Heart left ventricle (tissue), 16 donors: ENCODE data around the gene RNF34. TPM values are rescaled to one million over a fixed set of nuclear protein-coding genes. Genes with fewer than 3 reads are reported as not detected.

Source experiments
- ATAC-seq, 4 donors: fragments of 200-7000 bp; cut with Tn5 transposase; one replicate each; pipeline ENCODE4 v1.9.1; 2020 to 2022; ENCODE audit warnings: moderate library complexity in 4 of 4, mild to moderate bottlenecking in 3 of 4, moderate number of reproducible peaks in 1 of 4
- DNase-seq, 5 donors: peaks; one replicate each; pipeline ENCODE4 v3.0.0-alpha.2; 2020
- H3K27ac ChIP-seq, 12 donors: fragments of 200-600 bp; sonication (generic) in 4 of 12; one replicate each; pipeline versions ENCODE4 v1.5.0 to v1.8.0; 2016 to 2022; ENCODE audit warnings: mild to moderate bottlenecking in 2 of 12
- H3K27me3 ChIP-seq, 9 donors: fragments of 200-600 bp; sonication (generic) in 2 of 9; one replicate each; pipeline versions ENCODE4 v1.5.1 to v1.8.0; 2016 to 2022; ENCODE audit warnings: mild to moderate bottlenecking in 3 of 9
- H3K36me3 ChIP-seq, 9 donors: fragments of 200-600 bp; sonication (generic) in 2 of 9; one replicate each; pipeline versions ENCODE4 v1.5.0 to v1.8.0; 2018 to 2022; ENCODE audit warnings: mild to moderate bottlenecking in 2 of 9
- H3K4me1 ChIP-seq, 12 donors: fragments of 200-600 bp; sonication (generic) in 4 of 12; one replicate each; pipeline versions ENCODE4 v1.5.0 to v1.8.0; 2016 to 2022; ENCODE audit warnings: mild to moderate bottlenecking in 3 of 12
- H3K4me3 ChIP-seq, 12 donors: fragments of 200-600 bp; sonication (generic) in 4 of 12; one replicate each; pipeline versions ENCODE4 v1.5.0 to v1.8.0; 2017 to 2022; ENCODE audit warnings: mild to moderate bottlenecking in 9 of 12, moderate library complexity in 4 of 12
- H3K9me3 ChIP-seq, 12 donors: fragments of 200-600 bp; sonication (generic) in 4 of 12; one replicate each; pipeline versions ENCODE4 v1.5.0 to v1.8.0; 2016 to 2022; ENCODE audit warnings: mild to moderate bottlenecking in 1 of 12
- POLR2A ChIP-seq, 2 donors: fragments of 450-650 bp; IDR thresholded peaks; one replicate each; pipeline ENCODE4 v1.6.1; 2017; ENCODE audit warnings: antibody characterized with exemption in 2 of 2, mild to moderate bottlenecking in 2 of 2, moderate library complexity in 2 of 2
- WGBS, 4 donors: extraction: QIAGEN DNeasy Blood & Tissue Kit in 2 of 4; methylation state at CpG; one replicate each; pipeline versions ENCODE4 v1.1.5 to v1.1.7; 2013 to 2018; 5-methylcytosine and 5-hydroxymethylcytosine counted together
- intact Hi-C, 10 donors: fragments of 100-400 bp; cut with DNase I; formaldehyde crosslinking; loops; one replicate each; pipeline versions ENCODE4 v1.11.1 to v1.14.2; 2022
- long read RNA-seq, 3 donors: library from polyadenylated mRNA; unstranded; transcript quantifications; one replicate each; pipeline ENCODE4 v2.0.0, GENCODE V29; 2020 to 2021
- polyA plus RNA-seq, 2 donors: library from polyadenylated mRNA; stranded (reverse); fragments of 200-250 nt; gene quantifications; one replicate each; pipeline ENCODE4 v1.2.3, GENCODE V29; 2013
- total RNA-seq, 9 donors: library from RNA; depleted of rRNA in 2 of 9; stranded (reverse); fragments of >200 nt in 2 of 9; fragmentation: NEBNext Ultra II Directional in 3 of 9; extraction: Animal tissue kit (Norgen Biotek cat#: 25700) in 3 of 9; gene quantifications; one replicate each; pipeline versions ENCODE4 v1.1.0 to v1.2.4, GENCODE V29; 2016 to 2023
- TF ChIP-seq, protein P1 (sequence below), 12 donors: fragments of 200-600 bp; sonication (generic) in 4 of 12; IDR thresholded peaks; one replicate each; pipeline versions ENCODE4 v1.5.0 to v1.8.0; 2018 to 2022; ENCODE audit warnings: antibody characterized with exemption in 12 of 12, mild to moderate bottlenecking in 5 of 12
- donor health status: ischemic (EF 13 %, LVEDD 7.1; RV severe dilation, severe dysfunction).
- donor health status: healthy with polysubstance abuse.
- donor health status: DM: no; HTN: yes; CAD: no.
- donor health status: DM: no; HTN: no; CAD: no.
- donor health status: ischemic (EF 25% LVEDD 6.9; RV normal size, moderate dysfunction).
- donor health status: ischemic (EF 25% LVEDD 5.7; RV mildly dilated, moderate dysfunction).
- donor health status: healthy.
- donor health status: DM: yes; HTN: yes; CAD: no.
- donor health status: ischemic (EF 35%, LVEDD 5.7; RV mildly dilated, moderate dysfunction).
- donor health status: nonischemic (EF 11% LVEDD 7.7; RV severe dilation, severe dysfunction).
- donor health status: DM: yes; HTN: yes; CAD: no.
- donor health status: PGD.
- donor health status: ischemic (EF 29% LVEDD 5.4; RV normal size, mild dysfunction).
- donor health status: nonischemic (EF 23%, LVEDD 6.1; RV moderate dilation, normal function).

Gene RNF34
- 10 to 100 TPM; 20.2 to 31.5 (median 25.7) TPM for total RNA-seq
- polyA plus RNA-seq = 10 to 100 TPM; 19.3 to 27.6 TPM
- long read RNA-seq, donor 1, transcript RNF34-201 (6 exons, 2,066 nt) = major isoform, 14 of 21 reads
- long read RNA-seq, donor 1, partial matches to known transcripts = 2 of 21 reads
- long read RNA-seq, donor 1, other reads (novel, unspliced or antisense) = 4 of 21 reads
- long read RNA-seq, donor 2, transcript RNF34-201 (6 exons, 2,066 nt) = major isoform, 59 of 80 reads
- long read RNA-seq, donor 2, partial matches to known transcripts = 8 of 80 reads
- long read RNA-seq, donor 2, other reads (novel, unspliced or antisense) = 9 of 80 reads
- long read RNA-seq, donor 3, transcript RNF34-201 (6 exons, 2,066 nt) = major isoform, 16 of 26 reads
- long read RNA-seq, donor 3, partial matches to known transcripts = 2 of 26 reads
- long read RNA-seq, donor 3, other reads (novel, unspliced or antisense) = 6 of 26 reads

DNA sequence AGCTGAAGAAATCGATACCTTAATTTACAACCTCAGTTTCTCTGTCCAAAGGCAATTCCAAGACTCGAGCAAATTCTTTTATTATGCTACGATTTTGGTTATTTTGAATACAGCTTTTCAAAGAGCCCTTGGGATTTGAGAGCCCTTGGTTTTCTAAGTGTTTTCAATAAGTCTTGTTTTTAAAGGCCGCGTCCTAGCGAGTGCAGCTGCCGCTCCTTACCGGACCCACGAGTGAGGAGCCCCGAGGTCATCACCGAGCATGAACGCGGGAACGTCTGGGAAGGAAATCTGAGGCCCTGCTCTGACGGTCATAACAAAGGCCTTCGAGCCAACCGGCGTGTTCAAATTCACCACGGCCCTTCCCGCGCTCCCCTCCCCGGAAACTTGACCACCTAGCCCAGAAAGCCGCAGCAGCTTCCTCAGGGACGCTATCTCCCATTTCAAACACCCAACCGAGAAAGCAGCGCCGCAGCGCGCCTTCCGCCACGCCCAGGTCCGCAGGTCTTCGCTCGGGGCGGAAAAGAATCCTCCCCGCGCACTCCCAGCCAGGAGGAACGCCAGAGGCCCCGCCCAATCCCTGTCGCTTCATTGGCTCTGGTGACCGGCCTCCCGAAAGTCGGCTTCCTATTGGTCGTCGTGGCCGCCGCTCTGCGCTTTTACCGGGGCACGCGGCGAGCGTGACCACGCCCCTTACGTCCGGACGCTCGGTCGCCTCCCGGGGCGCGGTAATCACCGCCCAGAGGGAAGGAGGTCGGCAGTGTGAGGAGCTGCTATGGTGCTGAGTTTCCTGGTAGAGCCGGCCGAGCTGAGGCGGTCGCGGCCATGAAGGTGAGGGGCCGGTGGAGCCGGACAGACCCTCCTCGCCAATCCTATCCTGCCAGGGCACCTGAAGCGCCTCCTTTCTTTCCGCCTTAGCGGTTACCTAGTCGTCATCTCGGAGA lies at the start of gene RNF34:
RNF34 (plus strand) TSS at position 728 of the 941 bp plus-strand sequence; CDS start at position 823, 95 bp downstream.
- peak; percentile 99 to 100 (median 99) for DNase-seq
- 1% methylated on average over 46 to 77 of the region's 77 CpGs for WGBS, 4 donors
- peak within 1 kb of the TSS; percentile 70 to 95 (median 92) for H3K27ac ChIP-seq
- H3K4me3 ChIP-seq = peak within 1 kb of the TSS; percentile 77 to 100 (median 94)
- H3K4me1 ChIP-seq = peaks cover 0 to 36% (median 22%) of the 10 kb centered on the region in 12 donors
- ATAC-seq = peak; percentile 99 to 100 (median 99)
- H3K36me3 ChIP-seq = peaks cover 0 to 16% (median 7%) of the 10 kb centered on the region in 9 donors
- TF ChIP-seq POLR2A (IDR thresholded peaks at IDR 0.05) = peak; percentile 89 to 97
- TF ChIP-seq, protein P1, sequence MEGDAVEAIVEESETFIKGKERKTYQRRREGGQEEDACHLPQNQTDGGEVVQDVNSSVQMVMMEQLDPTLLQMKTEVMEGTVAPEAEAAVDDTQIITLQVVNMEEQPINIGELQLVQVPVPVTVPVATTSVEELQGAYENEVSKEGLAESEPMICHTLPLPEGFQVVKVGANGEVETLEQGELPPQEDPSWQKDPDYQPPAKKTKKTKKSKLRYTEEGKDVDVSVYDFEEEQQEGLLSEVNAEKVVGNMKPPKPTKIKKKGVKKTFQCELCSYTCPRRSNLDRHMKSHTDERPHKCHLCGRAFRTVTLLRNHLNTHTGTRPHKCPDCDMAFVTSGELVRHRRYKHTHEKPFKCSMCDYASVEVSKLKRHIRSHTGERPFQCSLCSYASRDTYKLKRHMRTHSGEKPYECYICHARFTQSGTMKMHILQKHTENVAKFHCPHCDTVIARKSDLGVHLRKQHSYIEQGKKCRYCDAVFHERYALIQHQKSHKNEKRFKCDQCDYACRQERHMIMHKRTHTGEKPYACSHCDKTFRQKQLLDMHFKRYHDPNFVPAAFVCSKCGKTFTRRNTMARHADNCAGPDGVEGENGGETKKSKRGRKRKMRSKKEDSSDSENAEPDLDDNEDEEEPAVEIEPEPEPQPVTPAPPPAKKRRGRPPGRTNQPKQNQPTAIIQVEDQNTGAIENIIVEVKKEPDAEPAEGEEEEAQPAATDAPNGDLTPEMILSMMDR (IDR thresholded peaks at IDR 0.05) = peak in 3 of 12 donors; percentile 17 to 33 (median 23)
- intact Hi-C loops = loop anchor here in 8 of 10 donors (1.0 to 5.0 kb wide), 4 partner anchors 47 to 52 kb away; partner anchors contain the start of gene ANAPC5 (in 7 of the 8)
- H3K9me3 ChIP-seq = no peaks in the 10 kb centered on the region
- H3K27me3 ChIP-seq = no peaks in the 10 kb centered on the region

GRCh38 chr12:121351820-121352681 lies 47.9 kb upstream of the RNF34 start, which contains the start of gene ANAPC5:
ANAPC5 (minus strand) TSS chr12:121352411; CDS start chr12:121352340, 71 bp downstream.
- Histone ChIP-seq H3K36me3 (peaks cover 0 to 12% (median 7%) of the 10 kb centered on the region in 9 donors), H3K4me1 (peaks cover 0 to 28% (median 16%) of the 10 kb centered on the region in 12 donors), H3K9me3 (no peaks in the 10 kb centered on the region), H3K4me3 (peak within 1 kb of the TSS; percentile 52 to 100 (median 92)), H3K27me3 (no peaks in the 10 kb centered on the region), H3K27ac (peak within 1 kb of the TSS; percentile 6 to 89 (median 82))
- TF ChIP-seq, protein P1 (IDR thresholded peaks at IDR 0.05) = peak in 1 of 12 donors; percentile 27
- TF ChIP-seq POLR2A (IDR thresholded peaks at IDR 0.05) = peak in 1 of 2 donors; percentile 87
- 0 to 1% (median 0%) methylated on average over 28 to 49 of the region's 49 CpGs for WGBS, 4 donors
- peak; percentile 100 for ATAC-seq
- peak; percentile 94 to 97 (median 96) for DNase-seq
- intact Hi-C loops = loop anchor here in 7 of 10 donors (1.0 to 5.0 kb wide), 6 partner anchors 45 to 91 kb away; partner anchors contain the start of gene RNF34 (in 4 of the 7)

- no peak for TF ChIP-seq POLR2A (IDR thresholded peaks at IDR 0.05)
- TF ChIP-seq, protein P1 (IDR thresholded peaks at IDR 0.05) = no peak
- DNase-seq = no peak
- Histone ChIP-seq H3K9me3 (no peaks in the 10 kb centered on the region), H3K27ac (peak overlapping the region in 11 of 12 donors; percentile 36 to 88 (median 82)), H3K36me3 (peaks cover 0 to 6% (median 1%) of the 10 kb centered on the region in 9 donors), H3K27me3 (no peaks in the 10 kb centered on the region), H3K4me3 (peak overlapping the region; percentile 4 to 100 (median 92)), H3K4me1 (peaks cover 0 to 28% (median 16%) of the 10 kb centered on the region in 12 donors)
- peak; percentile 47 to 78 (median 62) for ATAC-seq
- intact Hi-C loops = loop anchor here in 7 of 10 donors (1.0 to 5.0 kb wide), 6 partner anchors 45 to 91 kb away; partner anchors contain the start of gene RNF34 (in 4 of the 7)
- WGBS, 4 donors = 0 to 2% (median 1%) methylated on average over 11 to 12 of the region's 12 CpGs
Measured at GRCh38 chr12:121352682-121353018, 47.3 kb upstream of the RNF34 start.
